Duodenal mucosa (tissue), 2 donors: ENCODE measurements around the gene CCDC6.
"Not testable (repeated sequence)": the region's sequence is repeated elsewhere in the genome, so short reads cannot be mapped to it uniquely, and the experiment has no call there.

Source experiments
- H3K27ac ChIP-seq: one replicate; pipeline ENCODE4 v1.7.0; 2013; ENCODE audit warnings: low read depth, low read length
- H3K27me3 ChIP-seq, 2 donors: one replicate each; pipeline ENCODE4 v1.7.0; 2013; ENCODE audit warnings: low read length in 2 of 2, control low read depth in 1 of 2; ENCODE audit not compliant: insufficient read depth in 2 of 2, control insufficient read depth in 1 of 2
- H3K36me3 ChIP-seq, 2 donors: one replicate each; pipeline ENCODE4 v1.7.0; 2013; ENCODE audit warnings: low read length in 2 of 2, control low read depth in 1 of 2; ENCODE audit not compliant: insufficient read depth in 2 of 2, control insufficient read depth in 1 of 2
- H3K4me1 ChIP-seq, 2 donors: one replicate each; pipeline ENCODE4 v1.7.0; 2013; ENCODE audit warnings: low read length in 2 of 2, control low read depth in 1 of 2; ENCODE audit not compliant: insufficient read depth in 2 of 2, control insufficient read depth in 1 of 2
- H3K4me3 ChIP-seq, 2 donors: one replicate each; pipeline ENCODE4 v1.7.0; 2013; ENCODE audit warnings: low read length in 2 of 2, low read depth in 1 of 2
- H3K9ac ChIP-seq, 2 donors: one replicate each; pipeline ENCODE4 v1.7.0; 2013; ENCODE audit warnings: low read length in 2 of 2, low read depth in 1 of 2
- H3K9me3 ChIP-seq, 2 donors: one replicate each; pipeline ENCODE4 v1.7.0; 2013; ENCODE audit warnings: low read length in 2 of 2, control low read depth in 1 of 2; ENCODE audit not compliant: control insufficient read depth in 1 of 2

CCDC6 gene

GRCh38 chr10:59885430-59886134 is 20.8 kb downstream of the CCDC6 start:
- Histone ChIP-seq H3K9me3 (no peaks in the 10 kb centered on the region), H3K36me3 (peaks cover 0 to 8% of the 10 kb centered on the region in 2 donors), H3K4me1 (peaks cover 23 to 42% of the 10 kb centered on the region in 2 donors), H3K27me3 (no peaks in the 10 kb centered on the region), H3K4me3 (no peak overlapping the region), H3K27ac (no peak overlapping the region), H3K9ac (no peak overlapping the region)

GRCh38 chr10:59884893-59885292 is 21.5 kb downstream of the CCDC6 start:
- H3K4me3 ChIP-seq, H3K9ac ChIP-seq, H3K27ac ChIP-seq, H3K9me3 ChIP-seq, H3K27me3 ChIP-seq, H3K36me3 ChIP-seq: not testable (repeated sequence)
- peaks cover 23 to 43% of the 10 kb centered on the region in 2 donors for H3K4me1 ChIP-seq

GRCh38 chr10:59881640-59882039 is 24.7 kb downstream of the CCDC6 start:
- Histone ChIP-seq H3K27ac (no peak overlapping the region), H3K4me1 (peaks cover 13 to 34% of the 10 kb centered on the region in 2 donors), H3K4me3 (no peak overlapping the region), H3K9ac (no peak overlapping the region), H3K27me3 (no peaks in the 10 kb centered on the region), H3K36me3 (no peaks in the 10 kb centered on the region), H3K9me3 (no peaks in the 10 kb centered on the region)

- Histone ChIP-seq H3K27me3 (no peaks in the 10 kb centered on the region), H3K27ac (no peak overlapping the region), H3K9ac (no peak overlapping the region), H3K36me3 (no peaks in the 10 kb centered on the region), H3K4me1 (peaks cover 10 to 28% of the 10 kb centered on the region in 2 donors), H3K4me3 (no peak overlapping the region), H3K9me3 (no peaks in the 10 kb centered on the region)
These were observed 25.3 kb downstream of the CCDC6 start for GRCh38 chr10:59880971-59881510.

GRCh38 chr10:59880019-59880717 is 26.2 kb downstream of the CCDC6 start:
- Histone ChIP-seq H3K9ac (no peak overlapping the region), H3K4me1 (peaks cover 6 to 20% of the 10 kb centered on the region in 2 donors), H3K4me3 (no peak overlapping the region), H3K27ac (no peak overlapping the region), H3K36me3 (no peaks in the 10 kb centered on the region), H3K27me3 (no peaks in the 10 kb centered on the region), H3K9me3 (no peaks in the 10 kb centered on the region)

GRCh38 chr10:59879363-59879913 is 26.9 kb downstream of the CCDC6 start:
- H3K36me3 ChIP-seq = no peaks in the 10 kb centered on the region
- H3K4me3 ChIP-seq = no peak overlapping the region
- peaks cover 6 to 19% of the 10 kb centered on the region in 2 donors for H3K4me1 ChIP-seq
- no peaks in the 10 kb centered on the region for H3K27me3 ChIP-seq
- no peaks in the 10 kb centered on the region for H3K9me3 ChIP-seq
- no peak overlapping the region for H3K9ac ChIP-seq
- H3K27ac ChIP-seq = no peak overlapping the region

- H3K36me3 ChIP-seq = no peaks in the 10 kb centered on the region
- no peak overlapping the region for H3K27ac ChIP-seq
- peaks cover 8 to 21% of the 10 kb centered on the region in 2 donors for H3K4me1 ChIP-seq
These were observed 27.4 kb downstream of the CCDC6 start for GRCh38 chr10:59878915-59879314.

GRCh38 chr10:59878289-59878688 is 28.1 kb downstream of the CCDC6 start:
- Histone ChIP-seq H3K27ac (no peak overlapping the region), H3K4me1 (peaks cover 14 to 23% of the 10 kb centered on the region in 2 donors), H3K9me3 (no peaks in the 10 kb centered on the region), H3K36me3 (no peaks in the 10 kb centered on the region), H3K4me3 (no peak overlapping the region), H3K9ac (no peak overlapping the region), H3K27me3 (no peaks in the 10 kb centered on the region)

More at GRCh38 chr10:59878915-59879314, 27.4 kb downstream of the CCDC6 start:
- Histone ChIP-seq H3K27me3 (no peaks in the 10 kb centered on the region), H3K9ac (no peak overlapping the region), H3K4me3 (no peak overlapping the region), H3K9me3 (no peaks in the 10 kb centered on the region)

GRCh38 chr10:59877191-59877671 is 29.1 kb downstream of the CCDC6 start:
- no peaks in the 10 kb centered on the region for H3K9me3 ChIP-seq
- no peak overlapping the region for H3K4me3 ChIP-seq
- H3K27me3 ChIP-seq = no peaks in the 10 kb centered on the region
- H3K36me3 ChIP-seq = no peaks in the 10 kb centered on the region
- H3K9ac ChIP-seq = no peak overlapping the region
- peaks cover 24 to 33% of the 10 kb centered on the region in 2 donors for H3K4me1 ChIP-seq
- H3K27ac ChIP-seq = no peak overlapping the region

GRCh38 chr10:59876695-59877094 is 29.7 kb downstream of the CCDC6 start:
- Histone ChIP-seq H3K27me3 (no peaks in the 10 kb centered on the region), H3K36me3 (no peaks in the 10 kb centered on the region), H3K4me1 (peaks cover 30 to 39% of the 10 kb centered on the region in 2 donors), H3K9me3 (no peaks in the 10 kb centered on the region), H3K27ac (no peak overlapping the region), H3K4me3 (no peak overlapping the region), H3K9ac (no peak overlapping the region)
